Hippocampal formation (tissue), 2 donors: ENCODE results near the gene CEP44.
"Not testable (repeated sequence)": the region's sequence is repeated elsewhere in the genome, so short reads cannot be mapped to it uniquely, and the experiment has no call there.

Source experiments
- DNase-seq, 2 donors: peaks; one replicate each; lab custom pipeline; 2025; lab: John Stamatoyannopoulos, UW

Gene CEP44

DNA sequence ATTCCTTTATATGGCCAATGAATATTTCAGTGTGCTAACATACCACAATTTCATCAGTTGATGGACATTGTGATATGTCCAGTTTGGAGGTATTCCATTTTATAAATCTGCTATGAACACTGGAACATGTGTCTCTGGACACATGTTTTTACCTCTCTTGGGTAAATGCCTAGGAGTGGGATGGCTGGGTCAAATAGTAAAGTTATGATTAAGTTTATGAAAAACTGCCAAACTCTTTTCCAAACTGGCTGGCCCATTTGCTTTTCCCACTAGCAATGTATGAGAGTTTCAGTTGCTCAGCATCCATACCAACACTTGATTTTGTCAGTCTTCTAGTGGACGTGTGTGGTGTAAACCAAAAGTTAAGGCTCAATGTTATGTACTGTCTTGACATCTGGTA lies 40.5 kb downstream of the CEP44 start:
- DNase-seq = no peak

- DNase-seq = no peak
These were observed 41.0 kb downstream of the CEP44 start for GRCh38 chr4:174324725-174325124.

GRCh38 chr4:174332741-174333493 lies 49.2 kb downstream of the CEP44 start:
- DNase-seq = no peak

DNA sequence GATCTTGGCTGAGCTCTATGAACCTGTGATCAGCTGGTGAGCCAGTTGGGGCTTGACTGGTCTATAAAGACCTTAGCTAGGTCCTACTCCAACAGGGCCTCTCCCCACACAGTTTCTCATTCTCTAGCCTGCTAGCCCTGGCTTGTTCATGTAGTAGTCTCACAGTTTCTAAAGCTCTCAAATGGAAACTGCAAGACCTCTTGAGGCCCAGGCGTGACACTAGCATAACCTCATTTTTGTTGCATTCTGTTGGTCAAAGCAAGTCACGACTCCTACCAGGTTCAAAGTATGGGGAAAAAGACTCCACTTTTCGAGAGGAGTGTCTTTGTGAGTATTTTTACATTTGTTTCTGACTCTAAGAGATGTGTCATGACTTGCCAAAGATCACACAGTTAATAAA lies 50.9 kb downstream of the CEP44 start:
- DNase-seq = no peak

GRCh38 chr4:174340714-174341113 lies 57.0 kb downstream of the CEP44 start:
- no peak for DNase-seq

GRCh38 chr4:174349156-174349555 lies 65.4 kb downstream of the CEP44 start:
- no peak for DNase-seq

- DNase-seq = no peak
These were observed 68.5 kb downstream of the CEP44 start for GRCh38 chr4:174352061-174352819.

DNA sequence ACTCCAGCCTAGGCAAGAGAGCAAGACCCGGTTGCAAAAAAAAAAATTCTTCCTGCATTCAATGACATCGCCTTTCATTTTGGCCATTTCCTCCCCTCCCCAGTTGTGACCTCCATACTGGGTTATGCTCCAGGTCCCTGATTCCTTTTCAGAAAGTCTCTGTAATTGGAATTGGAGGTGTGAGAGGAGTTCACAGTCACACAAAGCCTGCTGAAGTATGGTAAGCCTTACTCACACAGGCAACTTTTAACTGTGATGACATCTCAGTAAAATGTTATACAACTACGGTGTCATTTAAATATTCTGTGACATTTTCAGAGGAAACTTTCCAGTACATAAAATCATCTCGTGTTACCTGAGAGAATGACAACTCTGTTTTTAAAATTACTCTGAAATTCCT lies 73.6 kb downstream of the CEP44 start:
- DNase-seq = no peak

DNA sequence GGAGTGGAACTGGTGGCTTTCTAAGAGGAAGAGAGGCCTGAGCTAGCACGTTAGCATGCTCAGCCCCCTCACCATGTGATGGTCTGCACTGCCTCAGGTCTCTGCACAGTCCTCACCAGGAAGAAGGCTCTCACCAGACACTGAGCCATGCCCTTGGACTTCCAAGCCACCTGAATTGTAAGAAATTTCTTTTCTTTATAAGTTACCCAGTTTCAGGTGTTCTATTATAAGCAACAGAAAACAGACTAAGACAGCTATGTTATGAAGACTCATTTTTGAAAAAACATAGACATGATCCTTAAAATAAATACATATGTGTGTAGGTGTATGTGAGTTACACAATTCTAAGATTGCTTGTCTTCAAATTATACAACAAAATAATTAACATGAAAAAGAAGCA lies 74.7 kb downstream of the CEP44 start:
- DNase-seq = no peak

DNA sequence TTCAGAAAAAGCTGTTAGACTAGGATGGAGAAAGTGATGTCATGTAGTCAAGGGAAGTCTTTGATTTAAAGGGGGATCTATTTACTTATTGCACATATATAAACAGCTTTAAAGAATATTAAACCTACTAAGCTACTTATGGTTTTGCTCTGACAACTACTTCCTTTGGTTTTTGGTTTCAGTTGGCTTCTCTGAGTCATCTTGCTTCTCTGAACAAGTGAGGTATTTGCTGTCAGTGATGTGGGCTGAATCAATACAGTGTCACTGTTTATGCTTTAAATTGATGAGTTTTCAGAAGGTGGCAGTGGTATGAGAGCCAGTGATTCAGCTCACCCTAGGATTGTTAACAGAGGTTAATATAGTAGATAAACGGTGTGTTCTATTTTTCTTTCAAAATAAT lies 75.1 kb downstream of the CEP44 start:
- no peak for DNase-seq

- DNase-seq = no peak
These were observed 78.6 kb downstream of the CEP44 start for GRCh38 chr4:174362340-174362739.

DNA sequence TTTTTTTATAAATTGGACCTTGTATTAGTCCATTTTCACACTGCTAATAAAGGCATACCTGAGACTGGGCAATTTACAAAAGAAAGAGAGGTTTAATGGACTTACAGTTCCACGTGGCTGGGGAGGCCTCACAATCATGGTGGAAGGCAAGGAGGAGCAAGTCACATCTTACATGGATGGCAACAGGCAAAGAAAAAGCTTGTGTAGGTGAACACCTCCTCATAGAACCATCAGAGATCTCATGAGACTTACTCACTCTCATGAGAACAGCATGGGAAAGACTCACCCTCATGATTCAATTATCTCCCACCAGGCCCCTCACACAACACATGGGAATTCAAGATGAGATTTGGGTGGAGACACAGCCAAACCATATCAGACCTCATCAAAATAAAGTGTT lies 80.1 kb downstream of the CEP44 start:
- not testable (repeated sequence) for DNase-seq

DNA sequence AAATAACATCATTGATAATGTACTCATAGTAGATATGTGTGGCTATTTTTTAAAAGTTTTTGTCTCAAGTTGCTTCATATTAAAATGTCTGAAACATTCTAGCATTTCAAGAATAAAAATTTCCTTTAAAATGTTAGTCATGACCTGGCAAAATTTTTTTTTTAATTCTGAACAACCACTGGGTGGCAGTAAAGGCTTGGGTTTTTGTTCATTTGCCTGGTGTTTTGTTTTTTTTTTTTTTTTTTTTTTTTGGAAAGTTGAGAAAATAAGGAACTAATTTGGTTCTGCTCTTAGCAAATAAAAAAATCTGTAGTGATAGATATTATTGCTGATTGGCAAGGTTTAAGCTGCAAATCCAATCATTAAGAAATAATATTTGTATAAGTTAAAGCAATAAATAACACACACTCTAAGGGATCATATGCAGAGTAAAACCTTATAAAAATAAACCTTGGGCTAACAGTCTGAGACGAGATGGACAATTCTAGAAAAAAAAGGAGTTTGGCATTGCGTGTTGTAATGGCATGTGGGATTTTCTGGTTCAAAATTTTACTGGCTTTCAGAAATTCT lies 81.4 kb downstream of the CEP44 start:
- peak in 1 of 2 donors; percentile 4 for DNase-seq

DNA sequence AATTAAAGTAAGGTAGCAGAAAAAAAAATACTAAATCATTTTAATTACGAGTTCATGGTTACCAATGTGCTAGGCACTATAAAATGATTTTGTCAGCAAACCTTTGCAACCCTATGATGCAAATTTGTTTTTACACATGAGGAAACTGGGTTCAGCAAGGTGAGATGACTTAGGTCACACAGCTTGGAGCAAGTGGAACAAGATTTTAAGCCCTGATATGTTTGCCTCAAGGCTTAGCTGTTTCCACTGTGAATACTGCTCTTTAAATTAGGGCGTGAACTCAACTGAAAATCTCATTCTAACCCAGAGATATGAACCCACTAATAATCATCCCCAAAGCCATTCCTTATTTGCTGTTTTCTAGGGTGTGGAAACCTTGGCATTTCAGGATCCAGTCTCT lies 86.3 kb downstream of the CEP44 start:
- no peak for DNase-seq

GRCh38 chr4:174373821-174374220 lies 90.1 kb downstream of the CEP44 start:
- no peak for DNase-seq

DNA sequence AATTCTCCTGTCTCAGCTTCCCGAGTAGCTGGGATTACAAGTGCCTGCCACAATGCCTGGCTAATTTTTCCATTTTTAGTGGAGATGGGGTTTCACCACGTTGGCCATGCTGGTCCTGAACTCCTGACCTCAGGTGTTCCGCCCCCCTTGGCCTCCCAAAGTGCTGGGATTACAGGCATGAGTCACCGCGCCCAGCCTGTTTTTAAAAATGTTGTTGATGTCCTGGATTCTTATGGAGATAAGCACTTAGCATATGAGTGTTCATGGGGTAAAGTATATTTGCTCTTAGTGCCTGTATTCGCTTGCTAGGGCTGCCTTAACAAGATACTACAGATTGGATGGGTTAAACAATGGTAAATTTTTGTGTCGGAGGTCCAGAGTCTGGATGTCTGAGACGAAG lies 91.7 kb downstream of the CEP44 start:
- no peak for DNase-seq

GRCh38 chr4:174377613-174378012 lies 93.9 kb downstream of the CEP44 start:
- DNase-seq = no peak

GRCh38 chr4:174378951-174379350 lies 95.2 kb downstream of the CEP44 start:
- no peak for DNase-seq

- not testable (repeated sequence) for DNase-seq
These were observed 96.5 kb downstream of the CEP44 start for GRCh38 chr4:174380206-174380605.

- no peak for DNase-seq
These were observed 97.2 kb downstream of the CEP44 start for GRCh38 chr4:174380699-174381439.

DNA sequence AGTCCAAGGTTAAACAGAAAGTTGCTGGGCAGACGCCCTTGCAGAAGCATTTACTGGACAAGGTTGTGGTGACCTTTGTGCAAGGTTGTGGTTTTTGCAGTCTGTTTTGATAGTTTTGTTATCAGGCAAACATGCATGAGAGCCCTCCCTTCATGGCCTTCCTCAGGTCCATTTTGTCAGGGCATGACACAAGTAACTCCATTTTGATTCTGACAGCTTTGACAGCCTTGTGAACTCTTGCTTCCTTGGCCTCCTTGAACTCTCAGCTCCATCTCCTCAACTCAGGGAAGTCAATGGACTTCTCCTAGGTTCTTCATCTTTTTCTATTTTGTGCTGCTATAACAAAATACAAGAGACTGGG lies 97.7 kb downstream of the CEP44 start:
- no peak for DNase-seq
